Effector CD4-positive, alpha-beta T cell (primary cell): ENCODE measurements around the gene ITFG1.
"Not testable (repeated sequence)": the region's sequence is repeated elsewhere in the genome, so short reads cannot be mapped to it uniquely, and the experiment has no call there.

Experiments used
- DNase-seq: peaks from one replicate; pipeline ENCODE4 v3.0.0-alpha.2; 2020

The ITFG1 gene

DNA sequence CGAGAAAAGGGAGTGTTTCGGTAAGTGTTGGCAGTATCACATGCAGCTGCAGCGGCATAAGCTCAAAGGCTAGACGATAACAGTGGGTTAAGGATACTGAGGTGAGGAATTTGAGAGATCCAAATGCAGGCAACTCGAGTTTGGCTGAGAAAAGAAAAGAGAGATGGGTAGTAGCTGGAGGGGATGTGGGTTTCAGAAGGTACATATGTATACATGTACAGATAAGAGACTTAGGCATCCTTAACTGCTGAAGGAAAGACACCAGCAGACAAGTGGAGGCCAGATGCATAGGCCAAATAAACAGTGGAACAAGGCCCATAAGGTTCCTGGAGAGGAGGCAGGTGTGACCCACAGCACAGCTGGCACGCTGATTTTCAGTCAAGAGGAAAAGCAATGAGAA, 230.6 kb downstream of the ITFG1 start:
- DNase-seq: no peak

DNA sequence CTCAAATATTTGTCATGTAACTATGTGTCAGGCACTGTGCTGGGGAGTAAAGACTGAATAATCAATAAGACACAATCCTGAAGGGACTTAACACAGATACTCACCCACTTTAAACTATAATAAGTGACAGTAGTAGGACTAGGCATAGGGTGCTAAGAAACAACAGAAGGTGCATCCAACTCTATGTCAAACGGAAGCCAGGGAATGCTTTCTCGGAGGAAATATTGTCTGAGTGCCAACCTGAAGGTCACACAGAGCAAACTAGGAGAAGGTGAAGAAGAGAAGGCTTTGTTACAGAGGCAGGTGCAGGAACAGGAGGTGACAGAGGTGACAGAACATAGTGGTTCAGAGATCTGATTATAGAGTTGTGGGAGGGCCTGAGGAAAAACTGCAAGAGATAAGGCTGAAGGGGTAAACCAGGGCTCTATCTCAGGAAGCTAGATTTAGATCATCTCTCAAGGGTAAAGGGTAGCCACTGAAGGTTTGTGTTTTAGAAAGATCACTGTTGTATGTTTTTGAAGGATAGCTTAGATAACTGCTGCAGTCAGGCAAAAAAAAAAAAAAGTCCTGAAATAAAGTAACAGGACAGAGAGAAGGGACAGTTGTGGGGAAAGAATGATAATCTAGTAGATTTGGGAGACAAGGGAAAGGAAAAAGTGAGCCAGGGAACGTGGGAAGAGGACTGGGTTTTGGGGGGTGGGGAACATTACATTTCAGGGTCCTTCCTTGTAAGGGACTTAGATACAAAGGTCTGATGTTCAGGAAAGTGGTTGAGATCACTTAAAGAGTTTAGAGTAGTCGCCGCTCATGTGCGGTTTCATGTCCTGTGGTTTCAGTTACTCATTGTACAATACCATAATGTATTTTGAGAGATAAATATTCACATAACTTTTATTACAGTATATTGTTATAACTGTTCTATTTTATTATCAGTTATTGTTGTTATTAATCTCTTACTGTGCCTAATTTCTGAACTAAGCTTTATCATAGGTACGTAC, 231.5 kb downstream of the ITFG1 start:
- no peak for DNase-seq

DNA sequence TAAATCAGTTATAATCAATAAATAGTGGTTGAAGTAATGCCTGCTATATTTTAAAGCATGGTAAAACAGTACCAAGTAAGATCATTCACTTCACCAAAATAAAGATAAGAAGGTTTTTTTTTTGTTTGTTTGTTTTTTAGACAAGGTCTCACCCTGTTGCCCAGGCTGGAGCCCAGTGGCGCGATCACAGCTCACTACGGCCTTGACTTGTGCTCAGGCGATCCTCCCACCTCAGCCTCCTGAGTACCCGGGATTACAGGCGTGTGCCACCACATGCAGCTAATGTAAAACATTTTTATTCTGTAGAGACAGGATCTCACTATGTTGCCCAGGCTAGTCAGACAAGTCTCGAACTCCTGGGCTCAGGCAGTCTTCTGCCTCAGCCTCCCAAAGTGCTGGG, 232.6 kb downstream of the ITFG1 start:
- no peak for DNase-seq

DNA sequence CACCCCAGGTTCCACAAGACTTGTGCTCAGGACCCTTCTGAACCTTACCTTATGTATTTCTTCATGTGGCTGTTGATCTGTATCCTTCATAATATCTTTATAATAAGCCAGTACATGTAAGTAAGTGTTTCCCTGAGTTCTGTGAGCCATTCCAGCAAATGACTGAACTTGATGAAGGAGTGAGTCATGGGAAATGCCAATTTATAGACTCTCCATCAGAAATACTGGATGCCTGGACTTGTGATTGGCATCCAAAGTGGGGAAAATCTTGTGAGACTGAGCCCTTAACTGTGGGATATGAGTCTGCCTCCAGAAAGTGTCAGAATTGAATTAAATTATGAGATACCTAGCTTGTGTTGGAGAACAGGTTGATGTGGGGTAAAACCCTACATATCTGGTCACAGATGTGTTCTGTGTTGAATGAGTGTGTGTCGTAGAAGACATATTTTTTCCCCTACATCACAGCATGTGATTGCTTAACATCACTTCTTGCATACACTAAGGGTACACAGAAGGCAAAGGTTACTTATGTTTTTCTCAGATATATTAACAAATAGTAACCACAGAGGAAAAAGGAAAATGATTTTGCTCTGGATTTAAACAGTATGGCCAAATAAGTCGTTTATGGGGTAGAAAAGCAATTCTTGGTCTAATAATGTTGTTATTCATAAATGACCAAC, 247.0 kb downstream of the ITFG1 start:
- DNase-seq: no peak

DNA sequence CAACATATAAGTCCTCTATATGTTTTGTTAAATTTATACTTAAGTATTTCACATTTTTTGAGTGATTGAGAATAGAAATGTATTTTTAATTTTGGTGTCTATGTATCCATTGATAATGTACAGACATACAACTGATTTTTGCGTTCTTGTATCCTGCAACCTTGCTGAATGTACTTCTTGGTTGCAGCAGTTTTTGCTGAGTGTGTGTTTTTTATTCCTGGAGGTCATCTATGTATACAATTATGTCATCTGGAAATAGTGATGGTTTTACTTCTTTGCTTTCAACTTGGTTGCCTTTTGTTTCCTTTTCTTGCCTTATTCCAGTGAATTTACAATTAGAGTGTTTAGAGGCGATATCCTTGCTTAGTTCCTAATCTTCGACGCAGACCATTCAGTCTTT, 249.6 kb downstream of the ITFG1 start:
- DNase-seq: no peak

DNA sequence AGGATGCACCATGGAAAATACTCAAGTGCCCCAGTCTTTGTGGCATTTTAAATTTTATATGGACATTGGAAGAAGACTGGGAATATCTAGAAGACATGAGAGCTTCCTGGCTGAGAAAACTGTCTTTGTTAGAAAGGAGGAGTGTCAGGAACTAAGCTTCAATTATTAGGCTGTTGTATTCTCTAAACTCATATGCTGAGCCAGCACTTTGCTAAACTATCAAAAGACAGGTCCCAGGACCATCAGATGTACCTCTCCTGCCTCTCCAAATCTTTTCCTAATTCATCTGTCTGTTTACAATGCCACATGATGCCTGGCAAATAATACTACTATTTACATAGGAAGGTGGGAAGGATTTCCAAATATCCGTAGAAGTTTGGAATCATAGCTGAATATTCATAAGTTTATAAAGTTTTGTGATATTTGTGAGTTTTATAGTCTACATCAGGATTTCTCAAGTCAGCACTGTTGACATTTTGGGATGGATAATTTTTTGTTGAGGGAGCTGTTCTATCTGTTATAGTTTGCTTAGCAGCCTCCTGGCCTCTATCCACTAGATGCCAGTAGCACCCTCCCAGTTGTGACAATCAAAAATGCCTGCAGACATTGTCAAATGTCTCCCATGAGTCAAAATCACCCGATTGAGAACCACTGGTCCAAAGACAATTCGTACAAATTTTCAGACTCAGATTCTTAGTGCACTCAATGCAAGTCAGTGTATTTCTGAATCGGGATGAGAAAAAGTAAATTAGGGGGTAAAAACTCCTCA, 255.9 kb downstream of the ITFG1 start:
- DNase-seq: no peak

DNA sequence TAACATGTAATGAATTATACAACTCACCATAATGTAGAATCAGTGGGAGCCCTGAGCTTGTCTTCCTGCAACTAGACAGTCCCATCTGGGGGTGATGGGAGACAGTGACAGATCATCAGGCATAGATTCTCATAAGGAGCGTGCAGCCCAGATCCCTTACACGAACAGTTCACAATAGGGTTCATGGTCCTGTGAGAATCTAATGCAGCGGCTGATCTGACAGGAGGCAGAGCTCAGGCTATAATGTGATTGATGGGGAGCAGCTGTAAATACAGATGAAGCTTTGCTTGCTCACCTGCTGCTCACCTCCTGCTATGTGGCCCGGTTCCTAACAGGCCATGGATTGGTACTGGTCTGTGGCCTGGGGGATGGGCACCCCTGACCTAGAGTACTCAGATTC, 257.4 kb downstream of the ITFG1 start:
- not testable (repeated sequence) for DNase-seq

DNA sequence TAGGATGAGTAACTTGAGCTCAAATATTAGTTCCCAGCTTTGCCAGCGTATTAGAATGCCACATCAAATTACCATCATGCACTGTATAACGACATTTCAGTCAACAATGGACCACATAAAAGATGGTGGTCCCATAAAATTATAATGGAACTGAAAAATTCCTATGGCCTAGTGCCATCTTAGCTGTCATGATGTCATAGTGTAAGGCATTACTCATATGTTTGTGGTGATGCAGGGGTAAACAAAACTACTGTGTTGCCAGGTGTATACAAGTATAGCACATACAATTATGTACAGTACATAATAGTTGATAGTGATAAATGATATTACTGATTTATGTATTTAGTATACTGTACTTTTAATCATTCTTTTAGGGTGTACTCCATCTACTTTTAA, 262.7 kb downstream of the ITFG1 start:
- DNase-seq: no peak

DNA sequence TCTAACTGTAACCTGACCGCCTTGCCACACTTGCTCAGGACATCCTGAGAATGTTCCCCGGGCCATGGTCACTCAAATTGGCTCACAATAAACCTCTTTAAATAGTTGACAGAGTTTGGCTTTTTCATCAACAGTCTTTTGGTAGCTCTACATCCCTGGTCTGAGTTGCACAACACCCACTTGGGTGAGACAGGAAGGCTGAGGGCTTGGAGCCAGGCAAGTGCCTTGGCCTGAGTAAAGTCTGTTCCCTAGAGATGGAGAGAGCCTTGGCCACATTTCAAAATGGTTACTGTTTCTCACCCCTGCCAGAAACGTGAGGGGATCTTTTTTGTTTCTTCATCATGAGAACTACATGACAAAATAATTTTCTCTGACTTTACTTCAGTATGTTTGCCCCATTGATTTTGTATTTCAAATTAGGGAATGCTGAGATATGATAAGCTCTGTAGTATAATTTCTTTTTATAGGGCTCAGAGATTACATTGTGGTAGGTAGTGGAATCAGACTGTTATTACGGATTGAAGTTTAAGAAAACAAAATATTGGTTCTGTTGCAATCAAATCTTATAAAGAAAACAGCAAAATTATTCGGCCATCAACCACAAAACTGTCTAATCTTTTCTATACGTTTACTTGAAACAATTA, 263.2 kb downstream of the ITFG1 start:
- no peak for DNase-seq

DNA sequence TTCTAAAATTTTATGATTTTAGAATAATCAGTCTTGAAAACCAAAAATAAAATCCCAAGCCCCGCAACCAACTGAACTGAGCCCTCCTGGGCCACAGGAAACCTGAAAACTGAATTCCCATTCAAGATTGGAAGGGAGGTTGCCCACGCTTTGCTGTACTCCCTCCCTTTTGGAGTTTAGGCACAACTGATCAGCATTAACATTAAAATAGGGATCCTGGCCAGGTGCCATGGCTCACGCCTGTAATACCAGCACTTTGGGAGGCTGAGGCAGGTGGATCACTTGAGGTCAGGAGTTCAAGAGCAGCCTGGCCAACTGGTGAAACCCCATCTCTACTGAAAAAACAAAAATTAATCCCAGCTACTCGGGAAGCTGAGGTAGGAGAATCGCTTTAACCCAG, 264.4 kb downstream of the ITFG1 start:
- DNase-seq: no peak

DNA sequence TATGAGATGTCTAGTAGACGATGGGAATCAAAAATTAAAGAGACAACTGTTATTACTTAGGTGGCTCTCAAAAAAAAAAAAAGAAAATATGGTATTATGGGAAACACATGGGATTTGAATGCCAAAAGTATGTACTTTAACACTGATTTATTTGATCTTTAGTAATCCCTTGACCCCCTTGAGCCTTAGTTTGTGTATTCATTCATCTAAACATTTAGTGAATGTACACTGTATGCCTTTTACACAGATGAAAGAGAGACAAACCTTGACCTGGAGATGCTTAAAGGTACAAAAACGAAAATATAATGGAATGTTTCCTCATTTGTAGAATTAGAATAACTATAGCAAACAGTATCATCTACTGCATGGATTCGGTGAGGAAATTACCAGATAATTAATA, 278.5 kb downstream of the ITFG1 start:
- DNase-seq: no peak

DNA sequence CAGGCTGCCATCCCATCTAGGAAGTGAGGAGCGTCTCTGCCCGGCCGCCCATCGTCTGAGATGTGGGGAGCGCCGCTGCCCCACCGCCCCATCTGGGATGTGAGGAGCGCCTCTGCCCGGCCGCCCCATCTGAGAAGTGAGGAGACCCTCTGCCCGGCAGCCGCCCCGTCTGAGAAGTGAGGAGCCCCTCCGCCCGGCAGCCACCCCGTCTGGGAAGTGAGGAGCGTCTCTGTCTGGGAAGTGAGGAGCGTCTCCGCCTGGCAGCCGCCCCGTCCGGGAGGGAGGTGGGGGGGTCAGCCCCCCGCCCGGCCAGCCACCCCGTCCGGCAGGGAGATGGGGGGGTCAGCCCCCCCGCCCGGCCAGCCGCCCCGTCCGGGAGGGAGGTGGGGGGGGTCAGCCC, 279.8 kb downstream of the ITFG1 start:
- DNase-seq: not testable (repeated sequence)

DNA sequence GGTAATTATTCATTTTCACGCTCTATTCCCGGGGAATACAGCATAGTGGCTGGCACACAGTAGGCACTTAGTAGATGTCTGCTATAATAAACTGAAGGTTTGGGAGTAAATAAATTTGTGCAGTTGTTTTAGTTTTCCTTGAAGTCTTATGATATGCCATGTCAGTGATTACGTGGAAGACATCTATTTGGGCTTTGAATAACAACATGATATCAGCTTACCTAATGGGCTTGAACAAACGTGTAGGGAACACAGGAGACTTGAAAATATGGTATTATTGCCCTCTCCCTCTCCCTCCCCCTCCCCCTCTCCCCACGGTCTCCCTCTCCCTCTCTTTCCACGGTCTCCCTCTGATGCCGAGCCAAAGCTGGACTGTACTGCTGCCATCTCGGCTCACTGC, 280.8 kb downstream of the ITFG1 start:
- no peak for DNase-seq

DNA sequence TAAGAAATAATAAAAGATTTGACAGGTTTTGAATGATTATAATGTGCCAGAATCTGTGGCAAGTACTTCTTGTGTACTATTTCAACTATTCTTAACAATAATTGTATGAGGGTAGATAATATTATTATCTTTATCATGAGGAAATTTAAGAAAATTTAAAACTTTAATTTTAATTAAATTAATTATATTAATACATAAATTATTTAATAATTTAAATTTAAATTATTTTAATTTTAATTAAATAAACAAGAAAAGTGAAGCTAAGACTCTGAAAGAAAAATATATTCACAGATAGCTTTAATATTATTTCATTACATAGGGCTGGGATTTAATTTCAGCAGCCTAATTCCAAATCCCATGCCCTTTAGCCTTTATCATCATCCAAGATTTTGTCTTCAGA, 285.7 kb downstream of the ITFG1 start:
- no peak for DNase-seq

DNA sequence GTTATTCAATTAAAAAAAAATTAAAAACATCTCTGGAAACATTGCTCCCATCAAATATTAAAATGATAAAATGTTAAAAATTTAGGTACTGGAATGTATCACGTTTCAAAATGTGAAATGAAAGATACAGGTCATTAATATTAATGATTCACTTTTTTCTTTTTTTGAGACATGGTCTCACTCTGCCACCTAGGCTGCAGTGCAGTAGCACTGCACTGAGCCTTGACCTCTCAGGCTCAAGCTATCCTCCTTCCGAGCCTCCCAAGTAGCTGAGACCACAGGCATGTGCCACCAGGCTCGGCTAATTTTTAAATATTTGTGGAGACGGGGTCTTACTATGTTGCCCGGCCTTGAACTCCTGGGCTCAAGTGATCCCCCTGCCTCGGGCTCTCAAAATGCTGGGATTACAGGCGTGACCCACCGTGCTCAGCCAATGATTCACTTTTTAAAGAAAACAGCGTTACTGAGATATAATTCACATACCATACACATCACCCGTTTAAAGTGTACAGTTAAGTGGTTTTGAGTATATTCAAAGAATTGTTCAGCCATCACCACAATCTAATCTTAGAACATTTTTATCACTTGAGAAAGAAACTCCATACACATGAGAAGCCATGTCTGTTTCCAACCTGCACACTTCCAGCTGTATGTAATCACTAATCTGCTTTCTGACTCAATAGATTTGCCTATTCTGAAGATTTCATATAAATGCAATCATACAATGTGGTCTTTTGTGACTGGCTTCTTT, 298.0 kb downstream of the ITFG1 start:
- no peak for DNase-seq

DNA sequence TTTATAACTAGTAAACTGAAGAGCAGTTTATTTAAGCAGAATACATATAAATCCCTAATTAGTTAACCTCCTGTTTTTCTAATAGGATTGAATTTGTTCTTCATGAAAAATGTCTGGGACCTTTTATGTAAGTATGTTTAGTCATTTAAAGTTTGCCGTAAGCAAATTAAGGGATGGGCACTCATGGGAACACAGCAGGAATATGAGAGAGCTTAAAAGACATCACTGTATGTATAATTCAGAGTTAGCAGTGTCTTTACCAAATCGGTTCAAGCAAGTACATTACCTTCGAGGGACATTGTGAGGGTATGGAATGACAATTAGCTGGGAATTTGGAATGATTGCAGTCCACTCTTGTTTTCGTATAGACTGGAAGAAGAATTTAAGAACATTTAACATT, 299.4 kb downstream of the ITFG1 start:
- no peak for DNase-seq

DNA sequence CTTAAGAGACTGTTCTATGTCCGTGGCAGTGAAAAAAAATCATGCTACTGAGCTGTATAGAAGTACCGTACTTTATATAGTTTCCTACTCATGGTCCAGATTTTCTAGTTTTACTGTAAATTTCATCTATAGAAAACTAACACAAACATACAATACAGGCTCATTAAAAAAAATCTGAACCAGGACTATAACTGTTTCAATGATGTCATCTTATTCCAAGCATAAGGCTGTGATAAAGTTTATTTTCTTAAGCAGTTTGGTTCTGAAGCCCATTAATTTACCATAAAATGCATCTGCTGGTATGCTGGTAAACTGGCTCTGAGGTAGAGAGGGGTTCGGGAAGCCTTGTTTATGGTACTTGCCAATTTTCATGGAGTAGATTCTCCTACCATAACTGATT, 300.4 kb downstream of the ITFG1 start:
- DNase-seq: no peak

DNA sequence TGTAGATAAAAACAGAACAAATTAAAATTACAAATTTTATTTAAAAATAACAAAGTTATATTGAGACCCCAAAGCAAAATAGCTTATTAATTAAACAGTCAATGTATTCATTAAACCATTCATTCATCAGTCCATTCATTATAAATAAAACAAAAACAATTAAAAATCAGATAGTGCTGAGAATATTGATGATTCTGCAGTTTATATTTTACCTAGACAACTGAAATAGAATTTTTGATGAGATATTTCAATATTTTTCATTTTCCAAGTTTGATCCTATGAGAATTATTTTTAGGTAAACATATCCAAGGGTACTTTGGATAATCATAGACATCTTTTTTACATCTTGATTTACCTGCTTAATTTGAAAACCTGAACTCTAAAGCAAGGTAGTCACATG, 301.9 kb downstream of the ITFG1 start:
- DNase-seq: no peak

DNA sequence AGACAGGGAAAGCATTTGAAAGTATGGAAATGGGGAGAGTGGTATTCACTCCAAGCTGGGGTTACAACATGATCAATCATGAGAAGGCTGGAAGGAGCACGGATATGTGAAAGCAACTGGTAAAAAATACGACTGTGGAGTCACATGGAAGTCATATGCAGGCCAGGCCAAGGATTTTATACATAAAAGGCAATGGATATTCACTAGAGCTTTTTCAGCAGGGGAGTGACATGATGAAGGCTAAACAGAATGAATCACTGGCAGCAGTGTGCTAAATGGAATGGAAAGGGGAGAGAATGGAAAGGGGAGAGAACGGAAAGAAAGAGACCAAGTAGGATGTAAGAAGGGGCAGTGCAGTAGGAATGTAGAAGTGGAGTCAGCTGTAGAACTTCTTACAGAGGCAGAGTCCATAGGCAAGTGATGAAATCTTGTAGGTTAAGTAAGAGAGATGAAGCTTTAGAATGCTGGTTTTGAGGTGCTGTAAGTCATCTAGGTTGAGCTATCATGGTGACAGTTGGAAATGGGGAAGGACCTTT, 304.1 kb downstream of the ITFG1 start:
- DNase-seq: no peak

DNA sequence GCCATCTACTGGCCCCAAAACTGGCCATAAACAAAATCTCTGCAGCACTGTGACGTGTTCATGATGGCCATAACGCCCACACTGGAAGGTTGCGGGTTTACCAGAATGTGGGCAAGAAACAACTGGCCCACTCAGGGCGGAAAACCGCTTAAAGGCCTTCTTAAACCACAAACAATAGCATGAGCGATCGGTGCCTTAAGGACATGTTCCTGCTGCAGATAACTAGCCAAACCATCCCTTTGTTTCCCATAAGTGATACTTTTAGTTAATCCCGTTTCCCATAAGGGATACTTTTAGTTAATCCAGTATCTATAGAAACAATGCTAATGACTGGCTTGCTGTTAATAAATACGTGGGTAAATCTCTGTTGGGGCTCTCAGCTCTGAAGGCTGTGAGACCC, 308.4 kb downstream of the ITFG1 start:
- not testable (repeated sequence) for DNase-seq

DNA sequence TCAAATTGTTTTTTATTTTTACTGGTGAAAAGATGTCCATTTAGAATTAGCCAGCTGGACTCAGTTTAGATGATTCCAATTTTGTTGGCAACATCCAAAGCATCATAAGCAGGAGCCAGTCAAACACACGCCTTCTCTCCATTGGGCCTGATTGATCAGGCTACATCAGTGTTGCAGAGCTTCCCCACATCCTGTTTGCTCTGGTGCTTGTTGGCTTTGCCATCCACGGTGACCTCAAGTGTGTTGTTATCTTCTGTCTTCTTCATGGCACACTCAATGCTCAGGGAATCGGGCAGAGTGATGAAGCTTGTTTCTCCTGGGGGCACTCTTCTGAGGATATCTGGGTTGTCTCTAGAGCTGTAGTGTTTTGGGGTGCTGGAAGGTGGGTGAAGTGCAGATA, 310.8 kb downstream of the ITFG1 start:
- no peak for DNase-seq

DNA sequence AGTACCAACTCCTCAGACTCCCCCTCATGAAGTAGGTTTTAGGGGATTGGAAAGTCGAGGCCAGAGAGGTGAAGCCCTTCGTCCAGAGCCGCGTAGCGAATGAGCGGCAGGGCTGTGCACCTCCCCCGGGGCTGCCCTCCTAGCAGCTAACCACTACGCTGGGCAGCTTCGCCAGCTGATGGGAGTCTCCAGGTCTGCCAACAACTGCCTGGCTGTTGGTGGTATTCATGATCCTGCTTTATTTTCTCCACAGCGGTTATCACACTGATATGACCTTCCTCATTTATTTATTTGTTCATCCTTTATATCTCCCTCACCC, 316.3 kb downstream of the ITFG1 start:
- no peak for DNase-seq
